GM23338 (cell line): ENCODE results near the gene EFCAB8.

Experiments
- CTCF ChIP-seq, 2 experiments: fragments of 200-600 bp in 1 of 2; sonication (generic) in 1 of 2; conservative IDR thresholded peaks; 2 replicates each; pipeline versions ENCODE4 v1.5.1 to v1.6.1; 2016 to 2017; ENCODE audit warnings: antibody characterized with exemption in 2 of 2, low read depth in 2 of 2, mild to moderate bottlenecking in 2 of 2, moderate library complexity in 1 of 2
- ETS1 ChIP-seq: IDR thresholded peaks from 2 replicates; pipeline ENCODE4 v1.6.1; 2016; ENCODE audit warnings: antibody characterized with exemption
- EZH2 ChIP-seq: fragments of 200-600 bp; sonication (generic); IDR thresholded peaks from one replicate; pipeline ENCODE4 v1.8.0; 2017; ENCODE audit warnings: antibody characterized with exemption, mild to moderate bottlenecking, low read depth; ENCODE audit not compliant: unreplicated experiment
- EZH2phosphoT487 ChIP-seq: fragments of 200-600 bp; sonication (generic); IDR thresholded peaks from one replicate; pipeline ENCODE4 v1.8.1; 2018; ENCODE audit warnings: antibody characterized with exemption; ENCODE audit not compliant: unreplicated experiment
- JUNB ChIP-seq: IDR thresholded peaks from one replicate; pipeline ENCODE4 v1.6.1; 2016; ENCODE audit warnings: antibody characterized with exemption; ENCODE audit not compliant: unreplicated experiment
- NANOG ChIP-seq: IDR thresholded peaks from 2 replicates; pipeline ENCODE4 v1.6.1; 2016; ENCODE audit warnings: antibody characterized with exemption, borderline replicate concordance
- POLR2AphosphoS5 ChIP-seq: IDR thresholded peaks from 2 replicates; pipeline ENCODE4 v1.6.1; 2016; ENCODE audit warnings: antibody characterized with exemption, low read depth
- REST ChIP-seq: IDR thresholded peaks from one replicate; pipeline ENCODE4 v1.6.1; 2018; ENCODE audit warnings: antibody characterized with exemption; ENCODE audit not compliant: unreplicated experiment
- ZNF114 ChIP-seq: fragments of 250-450 bp; sonication (Bioruptor Pico); IDR thresholded peaks from 2 replicates; pipeline ENCODE4 v1.5.0; 2020; ENCODE audit warnings: mild to moderate bottlenecking, moderate library complexity
- ZNF331 ChIP-seq: fragments of 250-450 bp; sonication (Bioruptor Pico); IDR thresholded peaks from 2 replicates; pipeline ENCODE4 v1.5.0; 2020; ENCODE audit warnings: low read depth, mild to moderate bottlenecking, moderate library complexity

GRCh38 chr20:32831982-32832381 is 26.7 kb upstream of the EFCAB8 start:
- TF ChIP-seq CTCF (conservative IDR thresholded peaks at IDR 0.05; ENCODE audit: low read depth in 2 of 2) (no peak), POLR2AphosphoS5 (no peak), JUNB (no peak), EZH2 (no peak), NANOG (no peak), ZNF114 (CRISPR knock-in tag) (no peak), EZH2phosphoT487 (no peak), REST (no peak), ETS1 (no peak), ZNF331 (CRISPR knock-in tag) (no peak)
